CD14-positive monocyte (primary cell): Measurements from ENCODE around the gene REEP1. TPM values are rescaled to one million over a fixed set of nuclear protein-coding genes. Genes with fewer than 3 reads are reported as not detected.

Experiments used
- DNase-seq, 3 donors: peaks; one replicate each; pipeline ENCODE4 v3.0.0-alpha.2; 2011 to 2022
- H2AFZ ChIP-seq: 2 replicates; pipeline ENCODE4 v1.6.0; 2012; ENCODE audit warnings: mild to moderate bottlenecking, low read depth, low read length, inconsistent platforms; ENCODE audit not compliant: insufficient read depth, poor library complexity, severe bottlenecking
- H3K27ac ChIP-seq, 2 donors: 1 replicate in 1 of 2; 2 replicates in 1 of 2; pipeline ENCODE4 v1.5.1; 2012 to 2013; ENCODE audit warnings: low read length in 2 of 2, control low read depth in 1 of 2, inconsistent platforms in 1 of 2, low read depth in 1 of 2, mild to moderate bottlenecking in 1 of 2
- H3K27me3 ChIP-seq, 2 donors: one replicate each; pipeline versions ENCODE4 v1.6.0 to v1.6.1; 2011 to 2013; ENCODE audit warnings: low read length in 2 of 2; ENCODE audit not compliant: control insufficient read depth in 2 of 2, insufficient read depth in 2 of 2
- H3K36me3 ChIP-seq, 2 donors: replicated peaks in 1 of 2; 1 replicate in 1 of 2; 2 replicates in 1 of 2; pipeline versions ENCODE4 v1.5.1 to v1.6.1; 2012 to 2013; ENCODE audit warnings: low read length in 2 of 2, control low read depth in 1 of 2, inconsistent platforms in 1 of 2, mild to moderate bottlenecking in 1 of 2; ENCODE audit not compliant: insufficient read depth in 2 of 2, control insufficient read depth in 1 of 2
- H3K4me1 ChIP-seq, 2 donors: 1 replicate in 1 of 2; 2 replicates in 1 of 2; pipeline versions ENCODE4 v1.5.1 to v1.6.1; 2012 to 2013; ENCODE audit warnings: low read length in 2 of 2, control low read depth in 1 of 2, inconsistent platforms in 1 of 2, mild to moderate bottlenecking in 1 of 2, moderate library complexity in 1 of 2; ENCODE audit not compliant: insufficient read depth in 2 of 2, control insufficient read depth in 1 of 2
- H3K4me2 ChIP-seq: replicated peaks from 2 replicates; pipeline ENCODE3; 2012; ENCODE audit warnings: low read length, moderate library complexity, mild to moderate bottlenecking; ENCODE audit not compliant: poor library complexity, severe bottlenecking; ENCODE audit errors: extremely low read depth
- H3K4me3 ChIP-seq, 3 experiments: fragments of 200-600 bp in 1 of 3; sonication (generic) in 1 of 3; replicated peaks in 1 of 3; 1 replicate in 2 of 3; 2 replicates in 1 of 3; pipeline ENCODE4 v1.5.1; 2011 to 2013; ENCODE audit warnings: low read length in 3 of 3, mild to moderate bottlenecking in 3 of 3, control low read depth in 2 of 3, low read depth in 2 of 3, inconsistent platforms in 1 of 3, moderate library complexity in 1 of 3
- H3K79me2 ChIP-seq: 2 replicates; pipeline ENCODE4 v1.6.0; 2012; ENCODE audit warnings: mild to moderate bottlenecking, control low read depth, inconsistent platforms, low read length, moderate library complexity; ENCODE audit not compliant: insufficient read depth
- H3K9ac ChIP-seq: 2 replicates; pipeline ENCODE4 v1.6.0; 2017; ENCODE audit warnings: low read length, mild to moderate bottlenecking; ENCODE audit not compliant: insufficient read depth, poor library complexity, severe bottlenecking
- H3K9me3 ChIP-seq, 2 donors: replicated peaks in 1 of 2; 1 replicate in 1 of 2; 2 replicates in 1 of 2; pipeline versions ENCODE4 v1.5.1 to v1.6.1; 2012 to 2013; ENCODE audit warnings: low read length in 2 of 2, control low read depth in 1 of 2; ENCODE audit not compliant: control insufficient read depth in 1 of 2, insufficient read depth in 1 of 2
- H4K20me1 ChIP-seq: 2 replicates; pipeline ENCODE4 v1.6.0; 2012; ENCODE audit warnings: mild to moderate bottlenecking, low read length, control low read depth, moderate library complexity; ENCODE audit not compliant: insufficient read depth
- H3K27ac Mint-ChIP-seq, 7 donors: one replicate each; pipeline ENCODE4 v1.8.0; 2020; ENCODE audit warnings: mild to moderate bottlenecking in 7 of 7, mixed read lengths in 7 of 7, moderate library complexity in 6 of 7, inconsistent platforms in 2 of 7
- H3K27me3 Mint-ChIP-seq, 3 donors: one replicate each; pipeline ENCODE4 v1.8.0; 2021 to 2022; ENCODE audit warnings: low read depth in 3 of 3, mild to moderate bottlenecking in 3 of 3, mixed read lengths in 3 of 3, moderate library complexity in 3 of 3, inconsistent platforms in 1 of 3
- H3K36me3 Mint-ChIP-seq, 2 donors: one replicate each; pipeline ENCODE4 v1.8.0; 2020; ENCODE audit warnings: mixed read lengths in 2 of 2, inconsistent platforms in 1 of 2, mild to moderate bottlenecking in 1 of 2
- H3K4me1 Mint-ChIP-seq: one replicate; pipeline ENCODE4 v1.8.0; 2020; ENCODE audit warnings: mild to moderate bottlenecking, mixed read lengths
- H3K4me3 Mint-ChIP-seq, 2 donors: one replicate each; pipeline ENCODE4 v1.8.0; 2020; ENCODE audit warnings: mild to moderate bottlenecking in 2 of 2, mixed read lengths in 2 of 2, moderate library complexity in 1 of 2
- H3K9me3 Mint-ChIP-seq, 7 donors: one replicate each; pipeline ENCODE4 v1.8.0; 2020 to 2022; ENCODE audit warnings: mixed read lengths in 7 of 7, mild to moderate bottlenecking in 6 of 7, moderate library complexity in 6 of 7, inconsistent platforms in 2 of 7
- CTCF ChIP-seq: fragments of 200-600 bp; IDR thresholded peaks from one replicate; pipeline ENCODE4 v1.8.0; 2022; ENCODE audit warnings: antibody characterized with exemption, mild to moderate bottlenecking
- WGBS: methylation state at CpG from one replicate; pipeline ENCODE4 v1.1.5; 2013; ENCODE audit warnings: missing lambda C conversion rate; ENCODE audit not compliant: insufficient coverage; 5-methylcytosine and 5-hydroxymethylcytosine counted together
- intact Hi-C, 2 donors: fragments of 100-400 bp; cut with micrococcal nuclease; formaldehyde crosslinking; loops; one replicate each; pipeline versions ENCODE4 v1.15.0 to v1.15.1; 2023
- polyA plus RNA-seq, 3 donors: library from polyadenylated mRNA; depleted of rRNA in 1 of 3; unstranded in 2 of 3; stranded (reverse) in 1 of 3; fragments of 300-500 nt in 2 of 3; fragments of >200 nt in 1 of 3; fragmentation: Illumina TruSeq in 2 of 3; gene quantifications; 1 replicate in 2 of 3; 2 replicates in 1 of 3; pipeline ENCODE4 v1.2.3, GENCODE V29; 2012 to 2021

The REEP1 gene
- polyA plus RNA-seq, 3 donors = not detected

- no peak overlapping the region for H3K4me2 ChIP-seq
- intact Hi-C loops = no loop called here
- DNase-seq = no peak
- H3K79me2 ChIP-seq = no peaks in the 10 kb centered on the region
- H3K27ac Mint-ChIP-seq = no peak overlapping the region
- no peaks in the 10 kb centered on the region for H3K4me1 ChIP-seq
- H3K27me3 ChIP-seq = no peaks in the 10 kb centered on the region
- H3K4me1 Mint-ChIP-seq = no peaks in the 10 kb centered on the region
- no peaks in the 10 kb centered on the region for H3K36me3 ChIP-seq
- no peaks in the 10 kb centered on the region for H3K9me3 ChIP-seq
- no peak overlapping the region for H2AFZ ChIP-seq
- 97% methylated on average over 5 of the region's 5 CpGs for WGBS
- no peaks in the 10 kb centered on the region for H4K20me1 ChIP-seq
- no peak overlapping the region for H3K4me3 Mint-ChIP-seq
- no peak for TF ChIP-seq CTCF
- no peak overlapping the region for H3K4me3 ChIP-seq
- no peak overlapping the region for H3K27ac ChIP-seq
- no peaks in the 10 kb centered on the region for H3K36me3 Mint-ChIP-seq
- peaks cover 0 to 4% (median 0%) of the 10 kb centered on the region in 7 donors for H3K9me3 Mint-ChIP-seq
- no peak overlapping the region for H3K9ac ChIP-seq
- H3K27me3 Mint-ChIP-seq = peaks cover 6 to 22% (median 16%) of the 10 kb centered on the region in 3 donors
These were observed 57.2 kb downstream of the REEP1 start for GRCh38 chr2:86280191-86280667.

GRCh38 chr2:86275962-86276361, 61.5 kb downstream of the REEP1 start:
- H3K27ac ChIP-seq = no peak overlapping the region

More at GRCh38 chr2:86275962-86276361, 61.5 kb downstream of the REEP1 start:
- Histone ChIP-seq H3K9me3 (peaks cover 8 to 14% of the 10 kb centered on the region in 2 donors), H3K9ac (no peak overlapping the region), H3K4me3 (no peak overlapping the region), H3K27me3 (no peaks in the 10 kb centered on the region), H3K4me1 (no peaks in the 10 kb centered on the region), H4K20me1 (no peaks in the 10 kb centered on the region), H3K79me2 (no peaks in the 10 kb centered on the region), H3K36me3 (no peaks in the 10 kb centered on the region), H3K4me2 (no peak overlapping the region), H2AFZ (no peak overlapping the region)
- 96% methylated on average over 3 of the region's 3 CpGs for WGBS
- Mint-ChIP-seq H3K4me1 (no peaks in the 10 kb centered on the region), H3K27ac (no peak overlapping the region), H3K9me3 (peaks cover 8 to 20% (median 16%) of the 10 kb centered on the region in 7 donors), H3K27me3 (peaks cover 4 to 9% (median 9%) of the 10 kb centered on the region in 3 donors), H3K4me3 (no peak overlapping the region), H3K36me3 (no peaks in the 10 kb centered on the region)
- intact Hi-C loops = no loop called here
- TF ChIP-seq CTCF = no peak
- no peak for DNase-seq
